ENCODE data around the gene AXIN1. TPM values are rescaled to one million over a fixed set of nuclear protein-coding genes. Genes with fewer than 3 reads are reported as not detected.

AXIN1 gene
- total and polyA plus RNA-seq, 9 donors, result 11.5 to 19.2 (median 14.4) TPM

- Histone ChIP-seq H3K27ac (ENCODE audit: low read length) (no peak overlapping the region), H3K4me1 (ENCODE audit: control insufficient read depth, insufficient read depth, low read length) (no peaks in the 10 kb centered on the region), H3K36me3 (ENCODE audit: control insufficient read depth, insufficient read depth, low read length) (peaks cover 53% of the 10 kb centered on the region), H3K9me3 (replicated peaks; ENCODE audit: control insufficient read depth, low read depth, low read length) (no peaks in the 10 kb centered on the region), H3K4me3 (ENCODE audit: low read length) (no peak overlapping the region), H3K27me3 (ENCODE audit: control insufficient read depth, insufficient read depth, low read length) (peaks cover 9% of the 10 kb centered on the region)
- 82% methylated on average over 14 of the region's 16 CpGs for WGBS (ENCODE audit: insufficient coverage)
- no peak for DNase-seq
Observed at GRCh38 chr16:287298-287811, 65.2 kb downstream of the AXIN1 start.

- no peaks in the 10 kb centered on the region for H3K9me3 ChIP-seq (replicated peaks; ENCODE audit: control insufficient read depth, low read depth, low read length)
- H3K27ac ChIP-seq (ENCODE audit: low read length), result no peak overlapping the region
- H3K4me1 ChIP-seq (ENCODE audit: control insufficient read depth, insufficient read depth, low read length), result no peaks in the 10 kb centered on the region
- no peak for DNase-seq
- peaks cover 46% of the 10 kb centered on the region for H3K36me3 ChIP-seq (ENCODE audit: control insufficient read depth, insufficient read depth, low read length)
- 96% methylated on average over 18 of the region's 22 CpGs for WGBS (ENCODE audit: insufficient coverage)
- H3K4me3 ChIP-seq (ENCODE audit: low read length), result no peak overlapping the region
- peaks cover 14% of the 10 kb centered on the region for H3K27me3 ChIP-seq (ENCODE audit: control insufficient read depth, insufficient read depth, low read length)
Observed at GRCh38 chr16:286491-287297, 65.8 kb downstream of the AXIN1 start.

- H3K9me3 ChIP-seq (replicated peaks; ENCODE audit: control insufficient read depth, low read depth, low read length), result no peaks in the 10 kb centered on the region
- DNase-seq, result no peak
- H3K36me3 ChIP-seq (ENCODE audit: control insufficient read depth, insufficient read depth, low read length), result peaks cover 35% of the 10 kb centered on the region
- 94% methylated on average over 33 of the region's 48 CpGs for WGBS (ENCODE audit: insufficient coverage)
- H3K4me1 ChIP-seq (ENCODE audit: control insufficient read depth, insufficient read depth, low read length), result peaks cover 10% of the 10 kb centered on the region
- H3K27me3 ChIP-seq (ENCODE audit: control insufficient read depth, insufficient read depth, low read length), result peaks cover 26% of the 10 kb centered on the region
- H3K4me3 ChIP-seq (ENCODE audit: low read length), result no peak overlapping the region
- no peak overlapping the region for H3K27ac ChIP-seq (ENCODE audit: low read length)
Observed at GRCh38 chr16:285146-286055, 67.1 kb downstream of the AXIN1 start.

- Histone ChIP-seq H3K27ac (ENCODE audit: low read length) (no peak overlapping the region), H3K27me3 (ENCODE audit: control insufficient read depth, insufficient read depth, low read length) (peaks cover 32% of the 10 kb centered on the region), H3K36me3 (ENCODE audit: control insufficient read depth, insufficient read depth, low read length) (peaks cover 30% of the 10 kb centered on the region), H3K4me3 (ENCODE audit: low read length) (no peak overlapping the region), H3K9me3 (replicated peaks; ENCODE audit: control insufficient read depth, low read depth, low read length) (no peaks in the 10 kb centered on the region), H3K4me1 (ENCODE audit: control insufficient read depth, insufficient read depth, low read length) (peaks cover 13% of the 10 kb centered on the region)
- 91% methylated on average over 50 of the region's 52 CpGs for WGBS (ENCODE audit: insufficient coverage)
- DNase-seq, result no peak
Observed at GRCh38 chr16:284204-285120, 68.1 kb downstream of the AXIN1 start.

GRCh38 chr16:283033-283805, 69.3 kb downstream of the AXIN1 start, which contains the start of gene PDIA2:
PDIA2 (plus strand) TSS chr16:283164; CDS start chr16:283170, 6 bp downstream.
- peaks cover 13% of the 10 kb centered on the region for H3K4me1 ChIP-seq (ENCODE audit: control insufficient read depth, insufficient read depth, low read length)
- H3K27ac ChIP-seq (ENCODE audit: low read length), result no peak within 1 kb of the TSS
- no peak for DNase-seq
- H3K36me3 ChIP-seq (ENCODE audit: control insufficient read depth, insufficient read depth, low read length), result peaks cover 20% of the 10 kb centered on the region
- WGBS (ENCODE audit: insufficient coverage), result 70% methylated on average over 18 of the region's 25 CpGs
- no peaks in the 10 kb centered on the region for H3K9me3 ChIP-seq (replicated peaks; ENCODE audit: control insufficient read depth, low read depth, low read length)
- no peak within 1 kb of the TSS for H3K4me3 ChIP-seq (ENCODE audit: low read length)
- H3K27me3 ChIP-seq (ENCODE audit: control insufficient read depth, insufficient read depth, low read length), result peaks cover 45% of the 10 kb centered on the region

GRCh38 chr16:282491-282890, 70.0 kb downstream of the AXIN1 start:
- peaks cover 45% of the 10 kb centered on the region for H3K27me3 ChIP-seq (ENCODE audit: control insufficient read depth, insufficient read depth, low read length)
- H3K9me3 ChIP-seq (replicated peaks; ENCODE audit: control insufficient read depth, low read depth, low read length), result no peaks in the 10 kb centered on the region
- 81% methylated on average over 7 of the region's 22 CpGs for WGBS (ENCODE audit: insufficient coverage)

GRCh38 chr16:281660-282255, 70.8 kb downstream of the AXIN1 start:
- Histone ChIP-seq H3K4me3 (ENCODE audit: low read length) (no peak overlapping the region), H3K36me3 (ENCODE audit: control insufficient read depth, insufficient read depth, low read length) (peaks cover 6% of the 10 kb centered on the region)

More at GRCh38 chr16:282491-282890, 70.0 kb downstream of the AXIN1 start:
- Histone ChIP-seq H3K4me3 (ENCODE audit: low read length) (no peak overlapping the region), H3K27ac (ENCODE audit: low read length) (no peak overlapping the region), H3K4me1 (ENCODE audit: control insufficient read depth, insufficient read depth, low read length) (peaks cover 13% of the 10 kb centered on the region), H3K36me3 (ENCODE audit: control insufficient read depth, insufficient read depth, low read length) (peaks cover 13% of the 10 kb centered on the region)
- DNase-seq, result no peak

GRCh38 chr16:280991-281659, 71.4 kb downstream of the AXIN1 start:
- DNase-seq, result no peak
- Histone ChIP-seq H3K4me1 (ENCODE audit: control insufficient read depth, insufficient read depth, low read length) (peaks cover 17% of the 10 kb centered on the region), H3K9me3 (replicated peaks; ENCODE audit: control insufficient read depth, low read depth, low read length) (no peaks in the 10 kb centered on the region), H3K27ac (ENCODE audit: low read length) (no peak overlapping the region), H3K36me3 (ENCODE audit: control insufficient read depth, insufficient read depth, low read length) (no peaks in the 10 kb centered on the region), H3K27me3 (ENCODE audit: control insufficient read depth, insufficient read depth, low read length) (peaks cover 52% of the 10 kb centered on the region), H3K4me3 (ENCODE audit: low read length) (peak overlapping the region; percentile 19)
- 32% methylated on average over 26 of the region's 27 CpGs for WGBS (ENCODE audit: insufficient coverage)

More at GRCh38 chr16:281660-282255, 70.8 kb downstream of the AXIN1 start:
- no peak for DNase-seq
- no peak overlapping the region for H3K27ac ChIP-seq (ENCODE audit: low read length)
- H3K4me1 ChIP-seq (ENCODE audit: control insufficient read depth, insufficient read depth, low read length), result peaks cover 13% of the 10 kb centered on the region
- WGBS (ENCODE audit: insufficient coverage), result 59% methylated on average over 17 of the region's 25 CpGs
- no peaks in the 10 kb centered on the region for H3K9me3 ChIP-seq (replicated peaks; ENCODE audit: control insufficient read depth, low read depth, low read length)
- H3K27me3 ChIP-seq (ENCODE audit: control insufficient read depth, insufficient read depth, low read length), result peaks cover 46% of the 10 kb centered on the region

All from muscle of leg (tissue), 11 donors.